HT-29 (cell line): ENCODE measurements around the gene GRIN2A. TPM values are rescaled to one million over a fixed set of nuclear protein-coding genes. Genes with fewer than 3 reads are reported as not detected.

Experiments
- DNase-seq: peaks from one replicate; pipeline ENCODE4 v3.0.0-alpha.2; 2015; ENCODE audit warnings: low spot score
- total RNA-seq: library from RNA; depleted of rRNA; stranded (reverse); fragments of >200 nt; shearing (Covaris generic); gene quantifications from 2 replicates; pipeline ENCODE4 v1.2.3, GENCODE V29; 2014

Gene GRIN2A
- total RNA-seq, 1 experiment from 2014 or later: not detected

GRCh38 chr16:10033556-10033955, 148.7 kb downstream of the GRIN2A start:
- DNase-seq: no peak

GRCh38 chr16:10031955-10032354, 150.3 kb downstream of the GRIN2A start:
- DNase-seq: no peak

GRCh38 chr16:10031473-10031872, 150.8 kb downstream of the GRIN2A start:
- peak; percentile 9 for DNase-seq

GRCh38 chr16:10028644-10029043, 153.6 kb downstream of the GRIN2A start:
- no peak for DNase-seq

- no peak for DNase-seq
Measured at GRCh38 chr16:10027553-10027952, 154.7 kb downstream of the GRIN2A start.

GRCh38 chr16:10026593-10026992, 155.6 kb downstream of the GRIN2A start:
- no peak for DNase-seq

- no peak for DNase-seq
Measured at GRCh38 chr16:10022098-10022497, 160.1 kb downstream of the GRIN2A start.

- no peak for DNase-seq
Measured at GRCh38 chr16:10020866-10021265, 161.4 kb downstream of the GRIN2A start.

- DNase-seq: no peak
Measured at GRCh38 chr16:10016752-10017151, 165.5 kb downstream of the GRIN2A start.

GRCh38 chr16:10015397-10015796, 166.8 kb downstream of the GRIN2A start:
- DNase-seq: no peak

GRCh38 chr16:10013774-10014173, 168.5 kb downstream of the GRIN2A start:
- DNase-seq: no peak

GRCh38 chr16:10013364-10013763, 168.9 kb downstream of the GRIN2A start:
- DNase-seq: no peak

- no peak for DNase-seq
Measured at GRCh38 chr16:10009684-10010083, 172.5 kb downstream of the GRIN2A start.

- DNase-seq: no peak
Measured at GRCh38 chr16:10003486-10003885, 178.7 kb downstream of the GRIN2A start.

GRCh38 chr16:10001258-10001775, 180.9 kb downstream of the GRIN2A start:
- DNase-seq: no peak

GRCh38 chr16:9996221-9996620, 186.0 kb downstream of the GRIN2A start:
- DNase-seq: no peak

GRCh38 chr16:9992441-9992840, 189.8 kb downstream of the GRIN2A start:
- DNase-seq: no peak

GRCh38 chr16:9980981-9981380, 201.2 kb downstream of the GRIN2A start:
- DNase-seq: no peak

- DNase-seq: no peak
Measured at GRCh38 chr16:9978160-9978725, 204.0 kb downstream of the GRIN2A start.

GRCh38 chr16:9977333-9977897, 204.8 kb downstream of the GRIN2A start:
- DNase-seq: no peak

GRCh38 chr16:9976601-9977000, 205.6 kb downstream of the GRIN2A start:
- no peak for DNase-seq

GRCh38 chr16:9971907-9972306, 210.3 kb downstream of the GRIN2A start:
- no peak for DNase-seq

GRCh38 chr16:9970796-9971195, 211.4 kb downstream of the GRIN2A start:
- DNase-seq: no peak

GRCh38 chr16:9970244-9970643, 212.0 kb downstream of the GRIN2A start:
- DNase-seq: no peak
